Measurements from ENCODE around the gene FBLN1.

The FBLN1 gene

DNA sequence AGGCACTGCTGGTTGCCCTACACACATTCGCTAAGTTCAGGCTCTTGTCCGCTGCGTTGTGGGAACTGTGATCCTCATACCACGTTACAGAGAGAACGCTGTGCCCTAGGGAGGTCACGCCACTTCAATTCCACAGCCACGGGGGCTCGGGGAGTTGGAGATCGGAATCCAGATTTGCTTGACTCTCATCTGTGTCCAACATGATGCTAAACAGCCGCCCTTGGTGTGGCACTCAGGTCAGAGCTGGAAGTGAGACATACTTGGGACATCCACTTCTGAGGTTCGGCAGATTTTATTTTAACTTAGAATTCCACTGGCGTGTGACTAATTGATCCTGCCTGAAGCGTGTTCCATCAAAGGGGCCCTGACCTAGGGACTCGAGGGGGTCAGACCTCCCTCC is 47.5 kb upstream of the FBLN1 start:
- no peaks in the 10 kb centered on the region for H3K36me3 ChIP-seq (ENCODE audit: insufficient read depth, low read length)
- H3K4me2 ChIP-seq (ENCODE audit: low read length), result no peak overlapping the region
- H4K20me1 ChIP-seq (ENCODE audit: insufficient read depth, low read length), result no peaks in the 10 kb centered on the region
- no peak overlapping the region for H3K9ac ChIP-seq (ENCODE audit: low read length)
- no peak overlapping the region for H3K4me3 ChIP-seq (ENCODE audit: low read depth, low read length, poor library complexity, severe bottlenecking)
- no peaks in the 10 kb centered on the region for H3K79me2 ChIP-seq (ENCODE audit: insufficient read depth, low read length)
- no peaks in the 10 kb centered on the region for H3K9me2 ChIP-seq (ENCODE audit: low read depth, low read length)
- no peak for TF ChIP-seq EZH2 (IDR thresholded peaks at IDR 0.05; ENCODE audit: borderline replicate concordance, low read length)
- TF ChIP-seq, protein P1, sequence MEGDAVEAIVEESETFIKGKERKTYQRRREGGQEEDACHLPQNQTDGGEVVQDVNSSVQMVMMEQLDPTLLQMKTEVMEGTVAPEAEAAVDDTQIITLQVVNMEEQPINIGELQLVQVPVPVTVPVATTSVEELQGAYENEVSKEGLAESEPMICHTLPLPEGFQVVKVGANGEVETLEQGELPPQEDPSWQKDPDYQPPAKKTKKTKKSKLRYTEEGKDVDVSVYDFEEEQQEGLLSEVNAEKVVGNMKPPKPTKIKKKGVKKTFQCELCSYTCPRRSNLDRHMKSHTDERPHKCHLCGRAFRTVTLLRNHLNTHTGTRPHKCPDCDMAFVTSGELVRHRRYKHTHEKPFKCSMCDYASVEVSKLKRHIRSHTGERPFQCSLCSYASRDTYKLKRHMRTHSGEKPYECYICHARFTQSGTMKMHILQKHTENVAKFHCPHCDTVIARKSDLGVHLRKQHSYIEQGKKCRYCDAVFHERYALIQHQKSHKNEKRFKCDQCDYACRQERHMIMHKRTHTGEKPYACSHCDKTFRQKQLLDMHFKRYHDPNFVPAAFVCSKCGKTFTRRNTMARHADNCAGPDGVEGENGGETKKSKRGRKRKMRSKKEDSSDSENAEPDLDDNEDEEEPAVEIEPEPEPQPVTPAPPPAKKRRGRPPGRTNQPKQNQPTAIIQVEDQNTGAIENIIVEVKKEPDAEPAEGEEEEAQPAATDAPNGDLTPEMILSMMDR (IDR thresholded peaks at IDR 0.05; ENCODE audit: low read length), result no peak
- no peaks in the 10 kb centered on the region for H3F3A ChIP-seq (ENCODE audit: insufficient read depth, low read length)
- H3K27me3 ChIP-seq (ENCODE audit: insufficient read depth, low read length), result no peaks in the 10 kb centered on the region; the same call in 1 of the 2 replicates
- no peaks in the 10 kb centered on the region for H3K4me1 ChIP-seq (ENCODE audit: insufficient read depth, low read length, severe bottlenecking)
- no peaks in the 10 kb centered on the region for H3K9me3 ChIP-seq (ENCODE audit: low read length)
- no peak overlapping the region for H3K27ac ChIP-seq (ENCODE audit: low read depth, low read length, poor library complexity, severe bottlenecking)
- H2AFZ ChIP-seq (ENCODE audit: low read length), result no peak overlapping the region

DNA sequence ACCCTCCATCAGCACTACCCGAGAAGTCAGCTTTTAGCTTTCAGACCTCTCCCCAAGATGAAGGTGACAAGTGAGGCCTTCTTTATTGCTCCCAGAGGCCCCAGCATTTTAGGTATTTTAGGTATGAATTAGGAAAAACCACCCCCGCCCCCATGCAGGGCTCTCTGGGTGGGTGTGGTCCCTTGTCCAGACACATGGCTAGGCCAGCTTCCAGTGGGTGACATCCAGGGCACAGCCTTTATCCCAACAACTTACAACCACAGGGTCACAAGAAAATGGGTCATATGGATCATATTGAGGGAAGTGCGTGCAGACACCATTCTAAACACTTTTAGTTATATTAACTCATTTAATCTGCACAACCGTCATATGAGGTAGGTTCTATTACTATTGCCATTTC is 47.1 kb upstream of the FBLN1 start:
- Histone ChIP-seq H3K9me2 (ENCODE audit: low read depth, low read length) (no peaks in the 10 kb centered on the region), H3K9ac (ENCODE audit: low read length) (no peak overlapping the region), H3K4me3 (ENCODE audit: low read depth, low read length, poor library complexity, severe bottlenecking) (no peak overlapping the region), H3K4me1 (ENCODE audit: insufficient read depth, low read length, severe bottlenecking) (no peaks in the 10 kb centered on the region), H3K4me2 (ENCODE audit: low read length) (no peak overlapping the region), H4K20me1 (ENCODE audit: insufficient read depth, low read length) (no peaks in the 10 kb centered on the region), H3K27me3 (ENCODE audit: insufficient read depth, low read length) (no peaks in the 10 kb centered on the region; the same call in 1 of the 2 replicates), H3F3A (ENCODE audit: insufficient read depth, low read length) (no peaks in the 10 kb centered on the region), H3K9me3 (ENCODE audit: low read length) (no peaks in the 10 kb centered on the region), H2AFZ (ENCODE audit: low read length) (no peak overlapping the region), H3K36me3 (ENCODE audit: insufficient read depth, low read length) (no peaks in the 10 kb centered on the region), H3K27ac (ENCODE audit: low read depth, low read length, poor library complexity, severe bottlenecking) (no peak overlapping the region), H3K79me2 (ENCODE audit: insufficient read depth, low read length) (no peaks in the 10 kb centered on the region)
- TF ChIP-seq, protein P1 (IDR thresholded peaks at IDR 0.05; ENCODE audit: low read length), result no peak
- no peak for TF ChIP-seq EZH2 (IDR thresholded peaks at IDR 0.05; ENCODE audit: borderline replicate concordance, low read length)

DNA sequence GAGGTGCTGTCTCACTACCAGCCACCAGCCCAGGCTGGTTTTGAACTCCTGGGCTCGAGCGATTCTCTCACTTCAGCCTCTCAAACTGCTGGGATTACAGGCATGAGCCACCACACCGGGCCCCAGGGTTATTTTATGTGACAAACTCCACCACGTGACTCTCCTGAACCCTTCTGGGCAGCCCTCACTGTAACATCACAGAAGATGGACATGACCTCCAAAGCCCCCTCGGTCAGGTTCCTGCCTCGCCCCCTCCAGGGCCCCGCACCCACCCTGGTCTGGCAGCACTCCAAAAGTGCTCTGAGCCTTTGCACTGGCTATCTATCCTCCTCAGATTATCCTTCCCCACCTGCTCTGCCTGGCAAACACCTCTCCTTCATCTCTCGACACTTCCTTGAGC is 45.9 kb upstream of the FBLN1 start:
- no peaks in the 10 kb centered on the region for H3K9me2 ChIP-seq (ENCODE audit: low read depth, low read length)
- H2AFZ ChIP-seq (ENCODE audit: low read length), result no peak overlapping the region
- no peaks in the 10 kb centered on the region for H4K20me1 ChIP-seq (ENCODE audit: insufficient read depth, low read length)
- H3K27me3 ChIP-seq (ENCODE audit: insufficient read depth, low read length), result no peaks in the 10 kb centered on the region; the same call in 1 of the 2 replicates
- TF ChIP-seq EZH2 (IDR thresholded peaks at IDR 0.05; ENCODE audit: borderline replicate concordance, low read length), result no peak
- TF ChIP-seq, protein P1 (IDR thresholded peaks at IDR 0.05; ENCODE audit: low read length), result no peak
- H3K79me2 ChIP-seq (ENCODE audit: insufficient read depth, low read length), result no peaks in the 10 kb centered on the region
- no peak overlapping the region for H3K4me2 ChIP-seq (ENCODE audit: low read length)
- H3K9me3 ChIP-seq (ENCODE audit: low read length), result no peaks in the 10 kb centered on the region
- no peak overlapping the region for H3K4me3 ChIP-seq (ENCODE audit: low read depth, low read length, poor library complexity, severe bottlenecking)
- no peaks in the 10 kb centered on the region for H3K36me3 ChIP-seq (ENCODE audit: insufficient read depth, low read length)
- H3F3A ChIP-seq (ENCODE audit: insufficient read depth, low read length), result no peaks in the 10 kb centered on the region
- H3K9ac ChIP-seq (ENCODE audit: low read length), result no peak overlapping the region
- H3K27ac ChIP-seq (ENCODE audit: low read depth, low read length, poor library complexity, severe bottlenecking), result no peak overlapping the region
- H3K4me1 ChIP-seq (ENCODE audit: insufficient read depth, low read length, severe bottlenecking), result no peaks in the 10 kb centered on the region

All from OCI-LY1 (cell line).